OCI-LY7 (cell line): Measurements from ENCODE around the gene CEACAM18. TPM values are rescaled to one million over a fixed set of nuclear protein-coding genes. Genes with fewer than 3 reads are reported as not detected.
"Not testable (repeated sequence)": the region's sequence is repeated elsewhere in the genome, so short reads cannot be mapped to it uniquely, and the experiment has no call there.

Source experiments
- BruUV-seq: library from RNA; stranded (reverse); fragments of 400-500 nt; replicated peaks from 2 replicates; lab custom pipeline; 2021; lab: Mats Ljungman, UMichigan
- CTCF ChIA-PET: fragments of 300-600 bp; sonication (Branson Sonifier 250); formaldehyde crosslinking; loops from one replicate; lab custom pipeline; 2022; ENCODE audit warnings: antibody characterized with exemption; ENCODE audit not compliant: unreplicated experiment; lab: Charles Lee
- POLR2A ChIA-PET: fragments of 300-600 bp; sonication (Branson Sonifier 250); formaldehyde crosslinking; loops from one replicate; lab custom pipeline; 2022; ENCODE audit warnings: antibody characterized with exemption; lab: Charles Lee
- DNase-seq: peaks from one replicate; pipeline ENCODE4 v3.0.0-alpha.2; 2015; ENCODE audit warnings: low spot score
- H2AFZ ChIP-seq: fragments of 200-600 bp; sonication (generic), shearing (Covaris generic); 2 replicates; pipeline ENCODE4 v1.6.1; 2014; ENCODE audit warnings: mild to moderate bottlenecking, antibody characterized with exemption, low read length, moderate library complexity
- H3K27ac ChIP-seq: fragments of 200-600 bp; sonication (generic); 2 replicates; pipeline ENCODE4 v1.5.1; 2014; ENCODE audit warnings: mixed run types, low read depth, mild to moderate bottlenecking, moderate library complexity, low read length, inconsistent platforms; ENCODE audit not compliant: poor library complexity, severe bottlenecking
- H3K36me3 ChIP-seq: fragments of 200-600 bp; sonication (generic); 2 replicates; pipeline ENCODE4 v1.6.1; 2014; ENCODE audit warnings: mild to moderate bottlenecking, antibody characterized with exemption, low read length, moderate library complexity, mixed read lengths; ENCODE audit not compliant: insufficient read depth
- H3K4me1 ChIP-seq: fragments of 200-600 bp; sonication (generic); 2 replicates; pipeline ENCODE4 v1.5.1; 2014; ENCODE audit warnings: mild to moderate bottlenecking, low read length; ENCODE audit not compliant: insufficient read depth, poor library complexity, severe bottlenecking
- H3K4me2 ChIP-seq: fragments of 200-600 bp; sonication (generic); 2 replicates; pipeline ENCODE4 v1.6.1; 2014; ENCODE audit warnings: mild to moderate bottlenecking, low read length
- H3K4me3 ChIP-seq: fragments of 200-600 bp; sonication (generic); 2 replicates; pipeline ENCODE4 v1.5.1; 2014; ENCODE audit warnings: mild to moderate bottlenecking, low read depth, low read length; ENCODE audit not compliant: poor library complexity, severe bottlenecking
- H3K79me2 ChIP-seq: fragments of 200-600 bp; sonication (generic); 2 replicates; pipeline ENCODE4 v1.6.1; 2016; ENCODE audit warnings: low read depth, mild to moderate bottlenecking, low read length, moderate library complexity, mixed read lengths; ENCODE audit not compliant: insufficient read depth
- H3K9me2 ChIP-seq: fragments of 200-600 bp; sonication (generic); 2 replicates; pipeline ENCODE4 v1.6.1; 2016; ENCODE audit warnings: mild to moderate bottlenecking, low read length, mixed read lengths; ENCODE audit not compliant: insufficient read depth
- H3K9me3 ChIP-seq: fragments of 200-600 bp; sonication (generic); 2 replicates; pipeline ENCODE4 v1.6.1; 2014; ENCODE audit warnings: mild to moderate bottlenecking, mixed run types, low read length, mixed read lengths
- H4K20me1 ChIP-seq: fragments of 200-600 bp; sonication (generic); 2 replicates; pipeline ENCODE4 v1.6.1; 2014; ENCODE audit warnings: mild to moderate bottlenecking, antibody characterized with exemption, low read length, moderate library complexity, mixed read lengths; ENCODE audit not compliant: insufficient read depth
- EZH2phosphoT487 ChIP-seq: fragments of 200-600 bp; sonication (generic); IDR thresholded peaks from 2 replicates; pipeline ENCODE4 v1.6.1; 2018; ENCODE audit warnings: low read depth, borderline replicate concordance, mild to moderate bottlenecking, mixed run types, antibody characterized with exemption, low read length, moderate library complexity, mixed read lengths
- intact Hi-C: fragments of 100-400 bp; cut with micrococcal nuclease; formaldehyde crosslinking; loops from one replicate; pipeline ENCODE4 v1.10.0; 2022; ENCODE audit not compliant: unreplicated experiment
- total RNA-seq, 2 experiments: library from RNA; depleted of rRNA in 1 of 2; stranded (reverse); fragments of >200 nt in 1 of 2; shearing (Covaris generic) in 1 of 2; gene quantifications; 2 replicates each; pipeline ENCODE4 v1.2.3, GENCODE V29; 2014 to 2022
- TF ChIP-seq, protein P1 (sequence below): fragments of 200-600 bp; sonication (generic); conservative IDR thresholded peaks from 2 replicates; pipeline ENCODE4 v1.5.1; 2014; ENCODE audit warnings: mild to moderate bottlenecking, antibody characterized with exemption, low read length, moderate library complexity, mixed read lengths

Gene CEACAM18
- total RNA-seq, 2 experiments from 2014 or later, result not detected

DNA sequence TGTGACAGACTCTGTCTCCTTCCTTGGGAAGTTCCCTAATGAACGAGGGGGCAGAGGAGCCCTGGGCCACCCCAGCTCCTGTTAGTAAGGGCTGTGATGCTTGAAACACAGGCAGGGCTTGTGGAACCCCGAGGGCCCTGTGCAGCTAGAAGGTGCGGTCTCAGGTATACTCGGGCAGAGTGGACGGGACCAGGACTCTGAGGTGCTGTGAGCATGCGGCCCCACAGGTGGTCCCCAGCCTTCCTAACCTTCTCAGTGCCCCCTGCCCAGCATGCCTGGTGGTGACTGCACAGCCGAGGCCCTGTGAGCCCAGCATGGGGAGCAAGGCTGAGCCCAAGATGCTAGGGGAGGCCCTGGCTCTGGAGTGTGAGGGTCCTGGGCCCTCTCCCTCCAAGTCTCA is 16.1 kb upstream of the CEACAM18 start:
- no peak for DNase-seq

DNA sequence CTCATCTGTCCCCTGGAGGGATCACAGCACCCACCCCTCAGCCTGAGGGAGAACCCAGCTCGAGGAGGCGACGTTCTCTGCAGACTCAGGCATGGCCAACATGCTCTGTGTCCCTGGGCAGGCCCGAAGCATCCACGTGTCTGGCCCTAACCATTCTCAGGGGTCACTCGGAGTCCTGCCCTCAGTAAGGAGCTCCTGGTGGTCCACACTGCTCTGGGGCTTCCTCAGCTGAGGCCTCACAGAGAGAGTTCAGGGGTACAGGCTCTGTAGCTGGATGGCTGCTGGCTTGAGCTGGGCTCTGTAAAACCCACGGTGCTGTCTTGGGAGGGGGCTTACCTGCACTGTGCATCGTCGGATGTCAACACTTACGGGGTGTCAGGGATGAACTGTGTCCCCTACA is 15.7 kb upstream of the CEACAM18 start:
- H3K4me3 ChIP-seq, result no peak overlapping the region
- ChIA-PET POLR2A (no interaction called here), CTCF (no interaction called here)
- H3K9me3 ChIP-seq, result no peaks in the 10 kb centered on the region
- H4K20me1 ChIP-seq, result no peaks in the 10 kb centered on the region
- no peaks in the 10 kb centered on the region for H3K79me2 ChIP-seq
- intact Hi-C loops, result no loop called here
- TF ChIP-seq, protein P1, sequence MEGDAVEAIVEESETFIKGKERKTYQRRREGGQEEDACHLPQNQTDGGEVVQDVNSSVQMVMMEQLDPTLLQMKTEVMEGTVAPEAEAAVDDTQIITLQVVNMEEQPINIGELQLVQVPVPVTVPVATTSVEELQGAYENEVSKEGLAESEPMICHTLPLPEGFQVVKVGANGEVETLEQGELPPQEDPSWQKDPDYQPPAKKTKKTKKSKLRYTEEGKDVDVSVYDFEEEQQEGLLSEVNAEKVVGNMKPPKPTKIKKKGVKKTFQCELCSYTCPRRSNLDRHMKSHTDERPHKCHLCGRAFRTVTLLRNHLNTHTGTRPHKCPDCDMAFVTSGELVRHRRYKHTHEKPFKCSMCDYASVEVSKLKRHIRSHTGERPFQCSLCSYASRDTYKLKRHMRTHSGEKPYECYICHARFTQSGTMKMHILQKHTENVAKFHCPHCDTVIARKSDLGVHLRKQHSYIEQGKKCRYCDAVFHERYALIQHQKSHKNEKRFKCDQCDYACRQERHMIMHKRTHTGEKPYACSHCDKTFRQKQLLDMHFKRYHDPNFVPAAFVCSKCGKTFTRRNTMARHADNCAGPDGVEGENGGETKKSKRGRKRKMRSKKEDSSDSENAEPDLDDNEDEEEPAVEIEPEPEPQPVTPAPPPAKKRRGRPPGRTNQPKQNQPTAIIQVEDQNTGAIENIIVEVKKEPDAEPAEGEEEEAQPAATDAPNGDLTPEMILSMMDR, result no peak
- TF ChIP-seq EZH2phosphoT487, result no peak
- H3K4me1 ChIP-seq, result no peaks in the 10 kb centered on the region
- no TSS peak for BruUV-seq
- no peak overlapping the region for H3K4me2 ChIP-seq
- H3K27ac ChIP-seq, result no peak overlapping the region
- DNase-seq, result no peak
- H3K36me3 ChIP-seq, result no peaks in the 10 kb centered on the region
- H3K9me2 ChIP-seq, result no peaks in the 10 kb centered on the region
- H2AFZ ChIP-seq, result no peak overlapping the region

More for the DNA sequence above, 16.1 kb upstream of the CEACAM18 start:
- TF ChIP-seq, protein P1, result no peak
- TF ChIP-seq EZH2phosphoT487, result no peak
- Histone ChIP-seq H4K20me1 (no peaks in the 10 kb centered on the region), H3K9me3 (no peaks in the 10 kb centered on the region), H3K79me2 (no peaks in the 10 kb centered on the region), H3K9me2 (no peaks in the 10 kb centered on the region), H2AFZ (no peak overlapping the region), H3K27ac (no peak overlapping the region), H3K4me3 (no peak overlapping the region), H3K4me1 (no peaks in the 10 kb centered on the region), H3K36me3 (no peaks in the 10 kb centered on the region), H3K4me2 (no peak overlapping the region)
- CTCF ChIA-PET, result no interaction called here
- POLR2A ChIA-PET, result no interaction called here
- no TSS peak for BruUV-seq
- intact Hi-C loops, result no loop called here

DNA sequence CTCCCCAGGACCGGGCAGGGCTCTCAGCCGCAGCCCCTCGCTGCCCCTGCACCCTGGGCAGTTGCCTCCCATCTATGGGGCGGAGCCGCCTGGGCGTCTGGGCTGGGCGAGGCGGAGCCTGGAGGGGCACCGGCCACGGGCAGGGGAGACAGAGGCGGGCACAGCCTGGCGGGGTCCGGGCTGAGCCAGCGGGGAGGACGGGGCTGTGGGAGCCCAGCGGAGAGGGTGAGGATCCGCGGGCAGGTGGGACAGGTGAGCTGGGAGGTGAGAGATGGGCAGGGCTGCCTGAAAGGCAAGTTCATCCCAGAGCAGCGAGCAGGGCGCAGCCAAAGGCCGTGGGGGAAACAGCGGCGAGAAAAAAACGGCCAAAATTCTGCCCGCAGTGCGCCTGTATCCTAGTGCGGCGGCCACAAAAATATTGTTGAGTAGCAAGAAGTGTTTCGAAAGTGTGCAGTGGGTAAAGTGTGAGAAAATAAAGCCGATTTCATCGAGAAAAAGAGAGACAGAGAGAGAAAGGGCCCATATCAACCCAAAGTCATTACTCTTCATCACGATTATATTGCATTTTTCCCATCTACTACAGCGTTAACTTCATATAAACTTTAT is 14.3 kb upstream of the CEACAM18 start:
- H3K36me3 ChIP-seq, intact Hi-C loops, H3K4me1 ChIP-seq, BruUV-seq, H3K4me2 ChIP-seq, H3K4me3 ChIP-seq, H3K79me2 ChIP-seq, DNase-seq, H3K9me2 ChIP-seq, H2AFZ ChIP-seq, H4K20me1 ChIP-seq, POLR2A ChIA-PET, H3K27ac ChIP-seq, H3K9me3 ChIP-seq, CTCF ChIA-PET: not testable (repeated sequence)
